Measurements from ENCODE around the gene TRIM56. TPM values are rescaled to one million over a fixed set of nuclear protein-coding genes. Genes with fewer than 3 reads are reported as not detected.

Gene TRIM56
- total and polyA plus RNA-seq, 2 of the 13 experiments (the other 11 are each of a cell fraction or from before 2014, with no cell fraction given), result 3.2 to 7.1 TPM

GRCh38 chr7:101125989-101126650 is 40.8 kb downstream of the TRIM56 start (continued):
- TF ChIP-seq AFF4 (CRISPR knock-in tag; IDR thresholded peaks at IDR 0.05) (no peak), ZNF761 (CRISPR knock-in tag; conservative IDR thresholded peaks at IDR 0.05) (no peak; the same call in 1 of the 2 replicates), ZNF709 (CRISPR knock-in tag; IDR thresholded peaks at IDR 0.05) (peak; percentile 69), GATA4 (IDR thresholded peaks at IDR 0.05; ENCODE audit: borderline replicate concordance, low read depth) (no peak), RAD51 (IDR thresholded peaks at IDR 0.05; ENCODE audit: borderline replicate concordance) (peak; percentile 60; the same call in 1 of the 2 replicates), SPEN (CRISPR knock-in tag; IDR thresholded peaks at IDR 0.05; ENCODE audit: low read depth) (0 out of 2 replicates have a peak, but pooled peaks have one; percentile 50), TERF1 (CRISPR knock-in tag; IDR thresholded peaks at IDR 0.05) (no peak), CENPX (CRISPR knock-in tag; IDR thresholded peaks at IDR 0.05) (no peak), RFX5 (IDR thresholded peaks at IDR 0.05; ENCODE audit: low read depth, low read length) (no peak), ZNF20 (CRISPR knock-in tag; IDR thresholded peaks at IDR 0.05) (0 out of 2 replicates have a peak, but pooled peaks have one; percentile 4), THAP7 (CRISPR knock-in tag; IDR thresholded peaks at IDR 0.05) (no peak), ZBTB46 (CRISPR knock-in tag; IDR thresholded peaks at IDR 0.05; ENCODE audit: borderline replicate concordance) (no peak), GTF2F1 (IDR thresholded peaks at IDR 0.05; ENCODE audit: low read length) (no peak), RNF219 (CRISPR knock-in tag; IDR thresholded peaks at IDR 0.05) (no peak; the same call in 1 of the 2 replicates), NFRKB (IDR thresholded peaks at IDR 0.05) (no peak), CHD2 (IDR thresholded peaks at IDR 0.05; ENCODE audit: low read depth, low read length) (no peak), HOXD1 (CRISPR knock-in tag; IDR thresholded peaks at IDR 0.05) (no peak), DNMT1 (CRISPR knock-in tag; IDR thresholded peaks at IDR 0.05) (no peak), ZNF639 (CRISPR knock-in tag; conservative IDR thresholded peaks at IDR 0.05) (no peak; the same call in 1 of the 2 replicates)
